HG03565 (cell line): ENCODE results near the gene ECT2L.

Experiments
- ATAC-seq: cut with Tn5 transposase; IDR thresholded peaks from one replicate; pipeline ENCODE4 v1.9.1; 2021; ENCODE audit warnings: mild to moderate bottlenecking, moderate library complexity; ENCODE audit not compliant: unreplicated experiment

The ECT2L gene

DNA sequence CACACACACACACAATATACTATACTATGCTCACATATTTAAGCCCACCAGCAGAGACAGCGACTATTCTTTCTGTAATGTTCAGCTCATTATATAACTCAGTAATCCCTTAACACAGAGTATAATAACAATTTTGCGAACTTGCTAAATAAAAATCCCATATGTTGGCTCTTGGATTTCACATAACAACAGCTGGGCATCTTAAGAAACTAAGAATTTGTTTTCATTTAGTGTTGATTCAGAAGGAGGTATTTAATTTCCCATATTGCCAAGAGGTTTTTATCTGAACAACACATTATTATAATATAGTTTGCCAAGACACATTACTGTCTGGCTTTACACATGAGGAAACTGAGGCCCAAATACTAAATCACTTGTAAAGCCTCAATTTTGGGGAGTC is 7.4 kb downstream of the ECT2L start:
- ATAC-seq: no peak

DNA sequence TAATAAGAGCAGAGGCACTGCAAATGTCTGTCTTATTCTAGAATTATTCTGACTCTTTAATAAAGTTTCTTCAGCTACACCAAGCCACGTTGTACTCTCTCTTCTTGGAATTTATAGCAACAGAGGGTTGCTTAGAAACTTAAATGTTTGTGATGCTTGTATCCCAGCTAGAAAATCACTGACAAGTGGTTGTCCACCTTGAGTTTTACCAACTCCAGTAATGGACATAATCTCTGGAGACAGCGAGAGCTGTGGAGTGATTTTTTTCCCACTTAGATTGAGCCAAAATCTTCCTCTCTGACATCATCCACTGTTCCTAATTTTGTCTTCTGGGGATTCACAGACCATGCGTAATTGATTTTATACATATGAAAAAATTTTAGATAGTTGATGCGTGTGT is 8.0 kb downstream of the ECT2L start:
- ATAC-seq: no peak

DNA sequence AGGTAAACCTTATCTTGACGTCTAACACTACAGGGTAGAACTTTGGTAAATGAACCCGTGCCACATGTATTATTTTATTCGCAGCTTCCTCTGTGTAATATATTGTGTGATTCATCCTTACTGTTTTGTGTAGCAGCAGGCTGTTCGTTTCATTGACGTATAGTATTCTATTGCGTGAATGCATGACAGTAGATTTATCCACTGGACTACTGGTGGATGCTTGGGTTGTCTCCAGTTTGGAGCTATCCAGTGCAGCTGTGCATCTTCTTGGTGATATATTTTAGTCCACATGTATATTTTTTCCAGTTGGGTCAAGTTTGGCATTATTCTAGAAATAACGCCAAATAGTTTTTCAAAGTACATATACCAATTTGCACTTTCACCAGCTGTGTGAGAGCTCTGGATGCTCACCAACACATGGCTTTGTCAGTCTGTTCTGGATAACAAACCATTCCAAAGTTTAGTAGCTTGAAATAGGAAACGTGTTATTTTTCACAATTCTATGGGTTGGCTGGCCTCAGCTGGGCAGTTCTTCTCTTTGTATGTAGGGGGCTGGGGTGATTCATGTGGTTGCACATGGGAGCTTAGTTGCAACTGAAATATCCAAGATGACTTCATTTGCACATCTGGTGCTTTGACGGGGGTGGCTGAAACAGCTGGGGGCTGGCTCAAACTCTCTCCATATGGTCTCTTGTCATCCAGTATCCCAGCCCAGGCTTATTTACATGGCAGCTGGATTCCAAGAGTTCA is 9.3 kb downstream of the ECT2L start:
- no peak for ATAC-seq

DNA sequence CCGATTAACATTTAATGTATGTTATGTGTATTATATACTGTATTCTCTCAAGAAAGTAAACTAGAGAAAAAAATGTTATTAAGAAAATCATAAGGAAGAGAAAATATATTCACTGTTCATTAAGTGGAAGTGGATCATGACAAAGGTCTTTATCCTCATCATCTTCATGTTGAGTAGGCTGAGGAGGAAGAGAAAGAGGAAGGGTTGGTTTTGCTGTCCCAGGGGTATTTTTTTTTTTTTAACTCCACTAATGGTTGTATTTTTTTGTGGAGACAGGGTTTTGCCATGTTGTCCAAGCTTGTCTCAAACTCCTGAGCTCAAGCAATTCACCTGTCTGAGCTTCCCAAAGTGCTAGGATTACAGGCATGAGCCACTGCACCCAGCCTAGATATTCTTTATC is 11.0 kb downstream of the ECT2L start:
- ATAC-seq: no peak

DNA sequence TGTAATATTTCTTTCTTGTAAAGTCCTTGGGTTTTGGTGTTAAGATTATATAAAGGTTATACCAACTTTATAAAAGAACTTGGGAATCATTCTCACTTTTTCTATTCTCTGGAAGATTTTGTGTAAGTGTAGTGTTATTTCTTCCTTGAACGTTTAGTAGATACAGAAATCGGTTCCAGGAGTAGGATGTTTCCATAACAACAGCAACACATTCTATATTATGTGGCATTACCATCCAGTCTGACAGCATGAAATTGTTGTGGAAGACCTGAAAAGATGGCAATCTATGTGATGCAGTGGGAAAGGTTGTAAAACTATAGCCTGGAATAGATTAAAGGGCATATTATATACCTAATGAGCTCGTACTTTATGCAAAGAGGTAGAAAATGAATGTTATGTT is 13.8 kb downstream of the ECT2L start:
- ATAC-seq: no peak

DNA sequence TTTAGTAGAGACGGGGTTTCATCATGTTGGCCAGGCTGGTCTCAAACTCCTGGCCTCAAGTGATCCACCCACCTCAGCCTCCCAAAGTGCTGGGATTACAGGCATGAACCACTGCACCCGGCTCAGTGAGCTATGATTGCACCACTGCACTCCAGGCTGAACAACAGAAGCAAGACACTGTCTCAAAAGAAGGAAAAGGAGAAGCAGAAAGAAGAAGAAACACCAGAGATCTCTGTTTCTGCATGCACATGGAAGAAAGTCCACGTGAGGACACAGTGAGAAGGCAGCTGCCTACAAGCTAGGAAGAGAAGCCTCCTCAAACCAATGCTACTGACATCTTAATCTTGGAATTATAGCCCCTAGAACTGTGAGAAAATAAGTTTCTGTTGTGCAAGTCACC is 16.0 kb downstream of the ECT2L start:
- ATAC-seq: no peak

DNA sequence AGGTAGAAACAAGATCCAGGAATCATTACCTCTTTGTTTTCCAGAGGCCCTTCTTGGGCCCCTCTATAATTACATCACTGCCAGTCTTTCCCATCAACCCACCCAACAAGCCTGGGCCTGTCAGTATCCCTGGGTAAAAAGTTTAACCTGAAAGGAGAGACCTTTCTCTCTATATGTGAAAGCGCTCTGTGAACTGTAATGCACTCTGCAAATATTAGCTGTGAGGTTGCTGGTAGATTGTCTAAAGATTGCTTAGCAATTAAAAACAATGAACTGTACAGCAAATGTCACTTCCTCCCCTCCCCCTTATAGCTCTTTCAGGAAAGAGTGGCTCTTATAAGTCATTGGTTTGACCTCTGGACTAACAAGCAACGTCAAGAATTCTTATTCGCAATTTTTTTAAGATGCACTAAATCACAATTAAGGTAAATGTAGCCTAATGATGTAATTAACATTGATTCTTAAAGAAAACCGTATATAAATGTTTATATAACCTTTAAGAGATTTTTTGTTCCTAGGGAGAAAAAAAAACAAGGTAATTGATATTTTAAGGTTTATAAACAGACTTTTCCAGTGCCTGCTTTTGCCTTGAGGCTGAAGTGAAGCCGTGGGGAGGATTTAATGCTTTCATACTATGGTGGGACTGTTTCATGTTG is 18.4 kb downstream of the ECT2L start:
- no peak for ATAC-seq

DNA sequence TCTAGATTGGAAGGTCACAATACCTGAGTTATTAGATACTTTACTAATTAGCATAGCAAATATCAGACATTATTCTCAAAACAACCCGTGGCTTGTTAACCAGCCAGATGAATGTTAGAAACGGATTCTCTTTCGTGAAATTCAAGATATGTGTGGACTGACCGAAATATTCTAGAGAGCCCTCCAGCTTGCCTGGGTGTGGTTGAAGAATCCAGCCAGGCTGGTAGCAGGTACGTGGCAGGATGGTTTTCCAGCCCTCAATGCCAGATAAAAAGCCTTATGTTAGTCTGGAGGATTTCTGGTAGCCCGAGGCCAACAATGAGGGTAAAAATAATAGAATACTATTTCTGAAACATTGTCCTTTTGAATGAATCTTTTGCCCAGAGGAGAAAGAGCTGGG is 19.3 kb downstream of the ECT2L start:
- ATAC-seq: no peak

DNA sequence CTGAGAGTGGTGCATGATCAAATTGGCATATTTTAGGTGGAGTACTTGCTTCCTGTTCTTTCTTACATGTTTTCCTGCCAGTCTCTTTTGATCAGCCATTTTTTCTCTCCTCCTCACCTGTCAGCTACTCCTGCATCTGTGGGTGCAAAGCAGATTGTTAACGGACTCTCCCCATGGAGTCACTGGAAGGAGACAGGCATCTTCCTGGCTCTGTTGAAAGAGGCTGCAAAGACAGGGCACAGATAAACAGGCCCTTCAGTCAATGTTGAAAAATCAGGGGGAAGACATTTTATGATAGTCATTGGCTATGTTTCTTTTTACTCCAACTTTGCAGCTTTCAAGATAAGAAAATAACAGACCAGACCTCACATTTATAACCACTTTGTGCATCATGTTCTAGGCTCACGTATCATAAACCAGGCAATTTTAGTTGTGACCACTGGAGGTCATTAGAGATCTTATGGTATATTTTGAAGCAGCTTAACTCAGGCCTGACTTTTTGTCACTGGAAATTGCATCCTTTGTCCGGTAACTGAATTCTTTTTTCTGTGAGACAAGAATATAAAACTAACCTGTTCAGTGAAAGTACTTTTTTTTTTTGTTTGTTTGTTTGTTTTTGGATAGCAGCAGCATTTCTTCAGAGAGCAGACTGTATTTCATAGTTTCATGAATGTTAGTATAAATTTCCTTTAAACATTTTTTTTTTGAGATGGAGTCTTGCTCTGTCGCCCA is 20.1 kb downstream of the ECT2L start:
- peak; percentile 60 for ATAC-seq

DNA sequence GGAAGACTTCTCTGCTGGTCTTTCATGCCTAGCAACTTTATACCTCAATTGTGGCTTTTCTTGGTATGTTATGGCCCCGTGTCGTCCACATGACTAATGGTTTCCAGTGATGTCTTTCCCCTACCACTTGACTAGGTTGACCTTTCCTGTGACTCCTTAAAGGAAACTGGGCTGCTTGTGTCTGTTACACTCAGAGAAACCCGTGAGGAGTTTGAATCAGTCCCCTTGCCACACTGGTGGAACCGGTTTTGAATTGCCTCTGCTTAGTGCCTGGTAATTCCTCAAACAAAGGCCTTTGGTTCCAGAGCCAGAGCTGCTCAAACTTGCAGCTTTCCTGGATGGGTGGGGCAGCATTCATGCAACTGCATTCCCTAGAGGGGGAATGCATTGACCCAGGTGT is 21.9 kb downstream of the ECT2L start:
- no peak for ATAC-seq

DNA sequence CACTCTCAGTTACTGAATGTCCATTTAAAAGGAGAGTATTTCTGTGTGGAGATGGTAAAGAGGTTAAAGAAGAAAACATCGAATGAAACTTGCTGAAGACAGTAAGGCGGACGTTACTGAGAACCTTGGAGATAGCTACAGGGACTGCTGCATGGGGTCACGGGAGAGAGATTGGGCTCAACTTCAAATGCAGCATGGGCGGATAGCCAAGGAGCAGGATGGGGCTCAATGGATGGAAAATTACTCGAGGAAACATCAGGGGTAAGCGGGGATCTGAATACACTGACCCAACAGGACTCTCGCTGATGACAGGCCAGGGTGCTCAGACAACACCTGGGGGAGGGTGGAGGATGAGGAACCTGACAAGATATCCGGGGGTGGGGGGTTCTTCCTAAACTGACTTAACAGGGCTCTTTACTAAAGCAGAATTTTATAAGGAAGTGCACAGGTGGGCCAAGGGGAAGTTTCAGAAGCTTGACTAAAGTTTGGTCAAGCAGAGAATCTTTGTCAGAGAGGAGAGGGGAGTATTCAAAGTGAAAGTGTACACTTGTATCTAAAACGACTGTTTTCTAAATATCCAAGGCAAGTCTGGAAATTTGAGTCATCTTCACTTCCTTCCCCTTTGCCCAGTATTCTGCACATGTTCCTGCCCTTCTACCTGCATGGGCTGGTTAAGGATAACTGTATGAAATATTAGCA is 22.8 kb downstream of the ECT2L start:
- ATAC-seq: peak; percentile 70

DNA sequence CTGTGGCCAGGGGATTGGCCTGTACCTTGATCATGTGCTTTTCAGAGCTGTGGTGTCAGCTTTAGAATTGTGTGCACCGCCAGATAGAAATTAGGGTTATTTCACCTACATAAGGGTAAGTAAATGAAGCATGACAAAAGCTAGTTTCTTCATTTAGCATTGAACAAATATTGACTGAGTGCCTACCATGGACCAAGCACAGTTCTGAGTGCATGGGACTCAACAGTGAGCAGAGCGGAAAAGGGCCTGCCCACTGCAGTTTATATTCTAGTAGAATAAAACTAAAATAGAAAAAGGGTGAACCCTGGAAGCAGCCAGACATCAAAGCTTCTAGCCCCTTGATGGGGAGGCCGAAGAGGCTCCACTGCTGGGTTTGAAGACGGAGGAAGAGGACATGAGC is 25.6 kb downstream of the ECT2L start:
- no peak for ATAC-seq

DNA sequence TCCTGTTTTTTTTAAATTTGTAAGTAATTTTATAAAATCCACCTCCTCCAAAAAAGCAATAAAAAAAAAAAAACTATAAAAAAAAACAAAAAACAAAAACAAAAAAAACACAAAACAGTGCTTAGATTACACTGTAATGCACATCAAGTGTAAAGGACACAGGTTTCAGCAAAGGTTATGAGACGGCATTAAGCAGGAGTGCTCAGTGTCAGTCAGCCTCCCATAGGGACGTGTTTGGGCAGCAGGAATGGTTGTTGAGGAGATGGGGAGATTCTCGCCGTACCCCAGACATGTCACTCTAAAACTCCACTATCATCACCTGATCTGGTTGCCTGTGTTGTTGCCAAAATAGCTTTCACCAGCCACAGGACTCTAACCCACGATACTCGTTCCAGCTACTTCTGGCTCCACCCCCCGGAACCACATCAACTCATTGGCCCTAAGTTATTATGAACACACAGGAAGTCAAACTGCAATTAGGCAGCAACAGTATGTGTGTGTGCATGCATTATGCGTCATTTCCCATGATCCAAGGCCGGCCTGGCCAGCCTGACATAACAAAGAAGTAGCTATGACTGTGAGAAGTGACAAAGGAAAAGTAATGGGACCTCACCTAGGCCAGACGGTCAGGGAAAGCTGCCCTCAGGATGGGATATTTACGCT is 28.7 kb downstream of the ECT2L start:
- ATAC-seq: no peak

DNA sequence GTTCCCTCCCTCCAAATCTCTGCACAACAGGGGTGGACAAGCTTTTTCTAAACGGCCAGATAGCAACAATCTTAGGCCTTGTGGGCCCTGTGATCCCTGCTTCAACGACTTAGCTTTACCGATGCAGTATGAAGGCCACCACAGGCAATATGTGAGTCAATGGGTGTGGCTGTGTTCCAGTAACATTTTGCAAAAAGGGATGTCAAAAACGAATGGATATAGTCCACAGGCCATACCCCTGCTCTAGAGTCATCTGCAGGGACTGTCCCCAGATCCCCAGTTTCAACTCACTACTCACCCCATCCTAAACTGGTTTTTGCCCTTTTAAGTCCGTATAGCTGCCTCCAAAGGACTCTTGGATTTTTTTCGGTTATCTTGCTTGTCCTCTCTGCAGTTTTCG is 34.4 kb downstream of the ECT2L start:
- ATAC-seq: no peak

DNA sequence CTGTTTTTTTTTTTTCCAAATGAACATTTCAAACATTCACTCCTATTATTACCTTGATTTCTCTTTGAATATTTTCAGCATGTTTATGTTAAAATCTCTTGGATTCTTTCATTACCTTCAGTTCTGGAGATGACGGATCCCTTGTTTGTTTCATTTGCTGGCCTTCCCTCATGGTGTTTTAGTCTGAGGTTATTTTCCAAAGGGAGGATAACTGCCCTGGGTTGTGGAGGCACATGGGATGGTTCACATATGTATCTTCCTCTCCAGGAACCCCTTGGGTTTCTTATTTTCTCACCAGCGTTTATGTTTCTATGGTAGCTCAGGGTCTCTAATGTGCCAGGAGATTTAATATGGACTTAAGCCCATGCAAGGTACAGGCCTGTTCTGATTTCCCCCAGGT is 36.3 kb downstream of the ECT2L start:
- no peak for ATAC-seq

DNA sequence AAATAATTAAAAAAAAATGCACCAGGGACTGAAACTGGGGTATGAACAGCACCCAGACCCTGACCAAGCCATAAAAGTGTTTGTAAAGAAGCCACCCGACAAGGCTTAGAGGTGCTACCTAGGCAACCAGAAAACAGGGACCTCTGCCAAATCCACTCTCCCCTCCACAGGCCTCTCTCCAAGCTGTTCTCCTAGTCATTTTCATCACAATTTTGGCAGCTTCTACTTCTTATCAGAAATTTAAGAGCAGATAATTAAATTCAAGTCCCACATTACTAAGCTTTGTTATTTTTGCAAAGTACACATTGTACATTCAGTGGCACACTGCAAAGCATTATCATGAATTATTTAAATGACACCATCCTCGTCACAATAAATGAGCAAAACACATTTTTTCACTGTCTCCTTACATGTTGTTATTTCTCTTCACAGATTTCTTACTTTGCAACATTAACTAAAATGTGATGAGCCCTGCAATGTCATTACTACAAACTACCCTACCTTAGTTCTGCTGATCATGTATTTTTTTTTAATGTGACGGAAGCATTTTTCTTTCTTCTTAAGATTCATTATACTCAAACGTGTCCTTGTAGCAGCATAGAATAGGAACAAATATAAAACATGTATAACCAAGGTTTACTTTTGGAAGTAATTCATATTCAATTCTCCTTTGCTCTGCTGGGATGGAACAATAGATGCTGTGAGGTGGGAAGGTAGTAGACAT is 38.1 kb downstream of the ECT2L start:
- no peak for ATAC-seq

DNA sequence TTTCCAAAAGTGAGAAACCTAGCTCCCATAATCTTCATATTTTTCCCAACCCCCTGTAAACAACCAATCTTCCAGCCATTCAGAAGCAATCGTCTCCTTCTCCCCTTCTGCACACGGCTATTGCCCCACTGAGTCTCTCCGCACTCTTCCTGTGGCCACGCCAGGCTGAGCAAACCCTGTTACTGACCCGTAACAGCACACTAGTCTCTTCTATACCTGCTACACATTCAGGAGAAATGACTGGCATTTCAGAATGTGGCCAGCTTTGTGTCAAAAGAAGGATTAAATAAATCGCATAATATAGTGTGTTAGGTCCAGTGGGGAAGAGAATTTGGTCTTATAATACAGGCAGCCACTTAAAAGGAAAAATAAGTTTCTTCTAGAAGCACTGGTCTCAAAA is 41.4 kb downstream of the ECT2L start:
- no peak for ATAC-seq

DNA sequence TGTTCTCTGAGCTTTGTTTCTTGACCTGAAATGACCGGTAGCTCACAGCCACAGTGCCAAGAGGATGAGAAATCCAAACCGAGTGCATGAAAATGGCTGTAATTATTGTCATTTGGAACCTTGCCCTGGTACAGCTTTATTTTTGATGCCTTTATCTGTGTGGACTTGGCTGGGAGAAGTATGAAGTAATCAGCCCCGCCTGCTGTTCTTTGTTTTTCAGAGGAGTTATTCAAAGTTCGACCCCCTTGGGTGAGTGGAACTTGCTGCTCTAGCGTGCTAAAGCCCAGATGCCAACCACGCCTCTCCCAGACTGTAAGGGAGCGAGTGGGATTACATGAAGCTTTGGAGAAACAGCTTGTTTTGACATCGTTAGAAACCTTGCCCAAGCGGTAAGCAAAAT is 48.3 kb downstream of the ECT2L start:
- ATAC-seq: no peak

DNA sequence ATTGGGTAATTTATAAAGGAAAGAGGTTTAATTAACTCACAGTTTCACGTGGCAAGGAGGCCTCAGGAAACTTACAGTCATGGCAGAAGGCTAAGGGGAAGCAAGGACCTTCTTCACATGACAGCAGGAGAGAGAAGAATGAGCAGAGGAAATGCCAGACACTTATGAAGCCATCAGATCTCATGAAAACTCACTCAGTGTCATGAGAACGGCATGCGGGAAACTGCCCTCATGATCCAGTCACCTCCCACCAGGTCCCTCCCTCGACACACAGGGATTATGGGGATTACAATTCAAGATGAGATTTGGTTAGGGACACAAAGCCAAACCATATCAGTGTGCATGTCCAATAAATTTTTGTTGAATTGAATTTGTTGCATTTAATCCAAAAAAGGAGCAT is 52.0 kb downstream of the ECT2L start:
- no peak for ATAC-seq

DNA sequence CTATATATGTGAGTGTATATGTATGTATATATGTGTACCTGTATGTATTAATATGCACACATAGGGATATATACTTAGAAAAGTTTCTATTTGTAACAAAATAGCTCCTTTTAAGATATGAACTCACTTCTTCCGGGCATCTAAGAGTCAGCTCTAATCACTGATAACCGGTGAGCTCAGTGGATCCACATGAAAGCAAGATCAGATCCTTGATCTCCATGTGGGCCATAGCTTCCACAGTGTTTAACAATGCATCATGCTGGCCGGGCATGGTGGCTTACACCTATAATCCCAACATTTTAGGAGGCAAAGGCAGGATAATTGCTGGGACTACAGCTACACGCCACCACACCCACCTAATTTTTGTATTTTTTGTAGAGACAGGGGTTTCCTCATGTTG is 52.6 kb downstream of the ECT2L start:
- ATAC-seq: no peak
